HuH-7.5 (cell line): ENCODE data around the gene EML6.

Source experiments
- DNase-seq: peaks from one replicate; pipeline ENCODE4 v3.0.0; 2011; ENCODE audit warnings: low spot score

Gene EML6

GRCh38 chr2:54912305-54912704 lies 188.8 kb downstream of the EML6 start:
- no peak for DNase-seq

- no peak for DNase-seq
These were observed 189.4 kb downstream of the EML6 start for GRCh38 chr2:54912893-54913292.

- no peak for DNase-seq
These were observed 191.2 kb downstream of the EML6 start for GRCh38 chr2:54914637-54915036.

- DNase-seq = no peak
These were observed 191.6 kb downstream of the EML6 start for GRCh38 chr2:54915101-54915500.

- no peak for DNase-seq
These were observed 193.2 kb downstream of the EML6 start for GRCh38 chr2:54916637-54917036.

- no peak for DNase-seq
These were observed 195.3 kb downstream of the EML6 start for GRCh38 chr2:54918647-54919280.

- no peak for DNase-seq
These were observed 197.2 kb downstream of the EML6 start for GRCh38 chr2:54920660-54921059.

GRCh38 chr2:54924121-54924520 lies 200.7 kb downstream of the EML6 start:
- DNase-seq = no peak

- no peak for DNase-seq
These were observed 201.6 kb downstream of the EML6 start for GRCh38 chr2:54925022-54925421.

- DNase-seq = no peak
These were observed 203.8 kb downstream of the EML6 start for GRCh38 chr2:54927085-54927750.

GRCh38 chr2:54927751-54928615 lies 204.5 kb downstream of the EML6 start:
- DNase-seq = no peak

GRCh38 chr2:54928719-54929118 lies 205.3 kb downstream of the EML6 start:
- DNase-seq = no peak

- DNase-seq = no peak
These were observed 208.0 kb downstream of the EML6 start for GRCh38 chr2:54931473-54931872.

GRCh38 chr2:54935389-54935788 lies 211.9 kb downstream of the EML6 start:
- DNase-seq = no peak

GRCh38 chr2:54936766-54937165 lies 213.3 kb downstream of the EML6 start:
- no peak for DNase-seq

- DNase-seq = no peak
These were observed 216.1 kb downstream of the EML6 start for GRCh38 chr2:54939446-54940118.

- no peak for DNase-seq
These were observed 217.3 kb downstream of the EML6 start for GRCh38 chr2:54940723-54941122.

GRCh38 chr2:54941248-54941984 lies 218.0 kb downstream of the EML6 start:
- no peak for DNase-seq

GRCh38 chr2:54942373-54942772 lies 218.9 kb downstream of the EML6 start:
- DNase-seq = no peak

GRCh38 chr2:54944724-54945326 lies 221.4 kb downstream of the EML6 start:
- DNase-seq = no peak
